Measurements from ENCODE around the gene RIBC1. TPM values are rescaled to one million over a fixed set of nuclear protein-coding genes. Genes with fewer than 3 reads are reported as not detected.

The RIBC1 gene
- total and polyA plus RNA-seq, 10 of the 15 experiments (the other 5 are each of a cell fraction or from before 2014, with no cell fraction given), result 0.22 to 1.0 (median 0.54) TPM

DNA sequence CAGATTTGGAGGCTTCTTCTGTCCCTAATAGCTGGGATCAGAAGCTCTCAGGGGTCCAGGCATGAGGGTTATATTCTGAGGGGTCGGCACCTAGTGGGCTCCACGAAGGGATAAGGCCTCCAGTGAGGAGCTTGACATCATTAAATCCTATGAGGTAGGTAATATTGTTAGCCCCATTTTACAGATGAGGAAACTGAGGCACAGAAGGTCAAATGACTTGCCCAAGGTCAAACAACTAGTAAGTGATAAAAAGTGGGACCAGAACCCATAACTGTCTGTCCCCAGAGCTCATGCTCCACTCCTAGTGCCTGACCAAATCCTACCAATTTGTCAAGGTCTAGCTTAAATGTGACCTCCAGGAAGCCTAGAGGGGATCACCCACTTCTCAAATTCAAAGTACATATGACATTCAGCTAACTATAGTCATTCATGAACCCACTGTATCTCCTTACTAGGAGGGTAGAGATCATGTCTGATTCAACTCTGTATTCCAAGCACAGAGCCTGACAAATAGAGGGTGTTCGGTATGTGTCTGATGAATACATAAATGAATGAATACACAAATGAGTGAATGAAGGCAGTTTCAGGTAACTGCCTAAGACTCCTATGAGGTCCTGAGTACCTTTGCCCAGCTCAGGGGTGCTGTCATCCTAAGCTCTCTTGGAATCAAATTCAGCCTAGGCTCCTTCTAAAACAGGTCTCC lies 43.5 kb upstream of the RIBC1 start (continued):
- no peak for TF ChIP-seq MEF2B (IDR thresholded peaks at IDR 0.05; ENCODE audit: partially characterized antibody, poor library complexity, severe bottlenecking)
- TF ChIP-seq RCOR1 (conservative IDR thresholded peaks at IDR 0.05; ENCODE audit: low read depth, low read length), result no peak
- no peak for TF ChIP-seq NFXL1 (IDR thresholded peaks at IDR 0.05; ENCODE audit: borderline replicate concordance)

DNA sequence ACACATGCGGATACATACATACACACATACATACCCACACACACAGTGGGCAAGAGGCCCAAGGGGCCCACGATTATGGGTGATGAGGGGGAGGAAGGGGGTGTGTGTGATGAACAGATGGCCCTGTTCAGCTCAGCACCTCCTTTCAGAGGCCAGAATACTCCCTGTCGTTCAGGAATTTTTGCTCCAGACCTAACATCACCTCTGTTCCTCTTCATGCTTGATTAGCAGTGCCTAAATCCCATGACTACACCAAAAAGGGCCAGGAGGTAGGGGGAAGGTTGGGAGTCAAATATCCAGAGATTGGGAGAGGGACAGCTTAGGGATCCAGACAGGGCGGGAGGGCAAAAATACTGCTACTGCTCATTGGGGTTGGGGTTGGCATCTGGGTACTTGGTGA lies 42.9 kb upstream of the RIBC1 start:
- in situ Hi-C loops (cut with MboI), result no loop called here

More for the DNA sequence above, 42.9 kb upstream of the RIBC1 start:
- CTCF ChIA-PET, result interaction anchor here (1.9 kb wide), 1 partner anchor 103 kb away, joined by 5 read pairs; no protein-coding TSS in a partner anchor
- H3K79me2 ChIP-seq (ENCODE audit: control insufficient read depth, insufficient read depth, low read length), result no peaks in the 10 kb centered on the region
- POLR2A ChIA-PET, result no interaction called here
- no peak for DNase-seq (ENCODE audit: low read depth, low spot score)
- SMC1A ChIA-PET (ENCODE audit: uncharacterized antibody, unreplicated experiment), result no interaction called here
- H3K4me3 ChIP-seq, result no peak overlapping the region
- no peaks in the 10 kb centered on the region for H4K20me1 ChIP-seq (ENCODE audit: control insufficient read depth, insufficient read depth)
- intact Hi-C loops (cut with micrococcal nuclease; ENCODE audit: unreplicated experiment), result no loop called here
- H3K4me1 ChIP-seq (ENCODE audit: control insufficient read depth, insufficient read depth, low read length), result no peaks in the 10 kb centered on the region
- no peak for ATAC-seq
- TF ChIP-seq ASH2L (IDR thresholded peaks at IDR 0.05; ENCODE audit: borderline replicate concordance, low read depth) (no peak), PAX5 (IDR thresholded peaks at IDR 0.05; ENCODE audit: borderline replicate concordance, low read depth, low read length) (no peak), ZNF207 (IDR thresholded peaks at IDR 0.05; ENCODE audit: borderline replicate concordance) (no peak), RB1 (IDR thresholded peaks at IDR 0.05; ENCODE audit: borderline replicate concordance) (no peak), POLR2A (IDR thresholded peaks at IDR 0.05; ENCODE audit: low read depth, low read length) (no peak), MTA3 (IDR thresholded peaks at IDR 0.05; ENCODE audit: borderline replicate concordance, low read length) (no peak), KLF5 (IDR thresholded peaks at IDR 0.05; ENCODE audit: partially characterized antibody) (no peak), SRF (IDR thresholded peaks at IDR 0.05; ENCODE audit: low read depth in 2 of 2, low read length in 2 of 2) (no peak), KAT2A (conservative IDR thresholded peaks at IDR 0.05; ENCODE audit: control insufficient read depth, low read depth, low read length) (no peak), BCL11A (IDR thresholded peaks at IDR 0.05; ENCODE audit: low read depth, low read length) (no peak)
- H3K9ac ChIP-seq (ENCODE audit: control insufficient read depth, insufficient read depth, low read length), result no peak overlapping the region
- peaks cover 28 to 41% of the 10 kb centered on the region in 2 experiments; a peak in 3 of 4 replicates for H3K36me3 ChIP-seq (ENCODE audit: control insufficient read depth in 2 of 2, insufficient read depth in 2 of 2, low read length in 1 of 2)
- no peaks in the 10 kb centered on the region for H3K9me3 ChIP-seq (replicated peaks; ENCODE audit: control insufficient read depth, insufficient read depth, low read length)
- H2AFZ ChIP-seq (ENCODE audit: control insufficient read depth, low read depth, low read length), result no peak overlapping the region
- FAIRE-seq, result no peak
- no peak overlapping the region for H3K4me2 ChIP-seq (ENCODE audit: control insufficient read depth, insufficient read depth)
- RAD21 ChIA-PET (ENCODE audit: unreplicated experiment), result no interaction called here
- BruUV-seq (replicated peaks), result no TSS peak
- H3K27ac ChIP-seq (ENCODE audit: control insufficient read depth, insufficient read depth), result no peak overlapping the region
- WGBS (ENCODE audit: insufficient coverage, insufficient replicate concordance, low lambda C conversion rate, missing lambda C conversion rate), result 87% methylated on average over 3 of the region's 4 CpGs
- H3K27me3 ChIP-seq (replicated peaks in 1 of 2; ENCODE audit: control insufficient read depth in 2 of 2, insufficient read depth in 2 of 2, low read length in 1 of 2), result no peaks in the 10 kb centered on the region
